A549 (cell line): Measurements from ENCODE around the gene TMED6.
"Not testable (repeated sequence)": the region's sequence is repeated elsewhere in the genome, so short reads cannot be mapped to it uniquely, and the experiment has no call there.

Source experiments
- ESRRA ChIP-seq: fragments of 150-350 bp; IDR thresholded peaks from 2 replicates; pipeline ENCODE4 v1.6.1; 2014; ENCODE audit warnings: mild to moderate bottlenecking, low read length, borderline replicate concordance
- NR3C1 ChIP-seq: fragments of >200 bp; sonication (Bioruptor Twin); formaldehyde crosslinking; IDR thresholded peaks from 3 replicates; pipeline ENCODE4 v1.6.1; 2017
- PHF8 ChIP-seq: fragments of 200-600 bp; sonication (generic); IDR thresholded peaks from 2 replicates; pipeline ENCODE4 v1.6.1; 2016; ENCODE audit warnings: low read depth, mild to moderate bottlenecking, antibody characterized with exemption, moderate library complexity, borderline replicate concordance
- TF ChIP-seq, protein P1 (sequence below): fragments of >200 bp; sonication (Bioruptor Twin); formaldehyde crosslinking; IDR thresholded peaks from 3 replicates; pipeline ENCODE4 v1.5.1; 2016

DNA sequence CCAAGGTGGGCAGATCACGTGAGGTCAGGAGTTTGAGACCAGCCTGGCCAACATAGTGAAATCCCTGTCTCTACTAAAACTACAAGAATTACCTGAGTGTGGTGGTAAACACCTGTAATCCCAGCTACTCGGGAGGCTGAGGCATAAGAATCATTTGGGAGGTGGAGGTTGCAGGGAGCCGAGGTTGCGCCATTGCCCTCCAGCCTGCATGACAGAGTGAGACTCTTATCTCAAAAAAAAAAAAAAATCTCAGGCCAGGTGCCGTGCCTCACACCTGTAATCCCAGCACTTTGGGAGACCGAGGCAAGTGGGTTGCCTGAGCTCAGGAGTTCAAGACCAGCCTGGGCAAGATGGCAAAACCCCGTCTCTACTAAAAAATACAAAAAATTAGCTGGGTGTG is 54.8 kb downstream of the TMED6 start:
- TF ChIP-seq NR3C1, ESRRA, PHF8: not testable (repeated sequence)
- TF ChIP-seq, protein P1, sequence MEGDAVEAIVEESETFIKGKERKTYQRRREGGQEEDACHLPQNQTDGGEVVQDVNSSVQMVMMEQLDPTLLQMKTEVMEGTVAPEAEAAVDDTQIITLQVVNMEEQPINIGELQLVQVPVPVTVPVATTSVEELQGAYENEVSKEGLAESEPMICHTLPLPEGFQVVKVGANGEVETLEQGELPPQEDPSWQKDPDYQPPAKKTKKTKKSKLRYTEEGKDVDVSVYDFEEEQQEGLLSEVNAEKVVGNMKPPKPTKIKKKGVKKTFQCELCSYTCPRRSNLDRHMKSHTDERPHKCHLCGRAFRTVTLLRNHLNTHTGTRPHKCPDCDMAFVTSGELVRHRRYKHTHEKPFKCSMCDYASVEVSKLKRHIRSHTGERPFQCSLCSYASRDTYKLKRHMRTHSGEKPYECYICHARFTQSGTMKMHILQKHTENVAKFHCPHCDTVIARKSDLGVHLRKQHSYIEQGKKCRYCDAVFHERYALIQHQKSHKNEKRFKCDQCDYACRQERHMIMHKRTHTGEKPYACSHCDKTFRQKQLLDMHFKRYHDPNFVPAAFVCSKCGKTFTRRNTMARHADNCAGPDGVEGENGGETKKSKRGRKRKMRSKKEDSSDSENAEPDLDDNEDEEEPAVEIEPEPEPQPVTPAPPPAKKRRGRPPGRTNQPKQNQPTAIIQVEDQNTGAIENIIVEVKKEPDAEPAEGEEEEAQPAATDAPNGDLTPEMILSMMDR = not testable (repeated sequence)
